ENCODE measurements around the gene SPAG4.

The SPAG4 gene

GRCh38 chr20:35643045-35643444, 27.4 kb downstream of the SPAG4 start:
- Histone ChIP-seq H3K9ac (ENCODE audit: low read depth, low read length) (no peak overlapping the region), H3K27me3 (ENCODE audit: control insufficient read depth, insufficient read depth, low read length) (no peaks in the 10 kb centered on the region), H3K9me3 (ENCODE audit: control insufficient read depth, insufficient read depth, low read length) (no peaks in the 10 kb centered on the region), H3K27ac (ENCODE audit: low read depth, low read length) (no peak overlapping the region), H3K4me1 (ENCODE audit: control insufficient read depth, insufficient read depth, low read length) (peaks cover 17% of the 10 kb centered on the region), H3K36me3 (ENCODE audit: control insufficient read depth, insufficient read depth, low read length) (peaks cover 2% of the 10 kb centered on the region; the same call in 1 of the 2 replicates), H3K4me3 (ENCODE audit: low read depth, low read length) (no peak overlapping the region)

- Histone ChIP-seq H3K9ac (ENCODE audit: low read depth, low read length) (no peak overlapping the region), H3K9me3 (ENCODE audit: control insufficient read depth, insufficient read depth, low read length) (no peaks in the 10 kb centered on the region), H3K36me3 (ENCODE audit: control insufficient read depth, insufficient read depth, low read length) (peaks cover 7% of the 10 kb centered on the region; the same call in 1 of the 2 replicates), H3K4me1 (ENCODE audit: control insufficient read depth, insufficient read depth, low read length) (peaks cover 13% of the 10 kb centered on the region), H3K4me3 (ENCODE audit: low read depth, low read length) (no peak overlapping the region), H3K27me3 (ENCODE audit: control insufficient read depth, insufficient read depth, low read length) (no peaks in the 10 kb centered on the region), H3K27ac (ENCODE audit: low read depth, low read length) (no peak overlapping the region)
Observed at GRCh38 chr20:35644806-35645205, 29.2 kb downstream of the SPAG4 start.

GRCh38 chr20:35648836-35649235, 33.2 kb downstream of the SPAG4 start:
- Histone ChIP-seq H3K36me3 (ENCODE audit: control insufficient read depth, insufficient read depth, low read length) (peaks cover 40% of the 10 kb centered on the region), H3K9me3 (ENCODE audit: control insufficient read depth, insufficient read depth, low read length) (no peaks in the 10 kb centered on the region), H3K27ac (ENCODE audit: low read depth, low read length) (no peak overlapping the region), H3K4me1 (ENCODE audit: control insufficient read depth, insufficient read depth, low read length) (no peaks in the 10 kb centered on the region), H3K4me3 (ENCODE audit: low read depth, low read length) (no peak overlapping the region), H3K27me3 (ENCODE audit: control insufficient read depth, insufficient read depth, low read length) (no peaks in the 10 kb centered on the region), H3K9ac (ENCODE audit: low read depth, low read length) (no peak overlapping the region)

GRCh38 chr20:35650632-35651031, 35.0 kb downstream of the SPAG4 start:
- H3K27me3 ChIP-seq (ENCODE audit: control insufficient read depth, insufficient read depth, low read length), result no peaks in the 10 kb centered on the region
- H3K27ac ChIP-seq (ENCODE audit: low read depth, low read length), result no peak overlapping the region
- H3K4me3 ChIP-seq (ENCODE audit: low read depth, low read length), result no peak overlapping the region
- peaks cover 58% of the 10 kb centered on the region for H3K36me3 ChIP-seq (ENCODE audit: control insufficient read depth, insufficient read depth, low read length)
- no peaks in the 10 kb centered on the region for H3K4me1 ChIP-seq (ENCODE audit: control insufficient read depth, insufficient read depth, low read length)
- H3K9me3 ChIP-seq (ENCODE audit: control insufficient read depth, insufficient read depth, low read length), result no peaks in the 10 kb centered on the region
- H3K9ac ChIP-seq (ENCODE audit: low read depth, low read length), result no peak overlapping the region

- Histone ChIP-seq H3K4me1 (ENCODE audit: control insufficient read depth, insufficient read depth, low read length) (no peaks in the 10 kb centered on the region), H3K9ac (ENCODE audit: low read depth, low read length) (no peak overlapping the region), H3K27ac (ENCODE audit: low read depth, low read length) (no peak overlapping the region), H3K9me3 (ENCODE audit: control insufficient read depth, insufficient read depth, low read length) (no peaks in the 10 kb centered on the region), H3K36me3 (ENCODE audit: control insufficient read depth, insufficient read depth, low read length) (peaks cover 59% of the 10 kb centered on the region), H3K4me3 (ENCODE audit: low read depth, low read length) (no peak overlapping the region), H3K27me3 (ENCODE audit: control insufficient read depth, insufficient read depth, low read length) (no peaks in the 10 kb centered on the region)
Observed at GRCh38 chr20:35651958-35652357, 36.3 kb downstream of the SPAG4 start.

GRCh38 chr20:35652641-35653429, 37.2 kb downstream of the SPAG4 start:
- no peaks in the 10 kb centered on the region for H3K4me1 ChIP-seq (ENCODE audit: control insufficient read depth, insufficient read depth, low read length)
- no peak overlapping the region for H3K27ac ChIP-seq (ENCODE audit: low read depth, low read length)
- no peaks in the 10 kb centered on the region for H3K9me3 ChIP-seq (ENCODE audit: control insufficient read depth, insufficient read depth, low read length)
- H3K27me3 ChIP-seq (ENCODE audit: control insufficient read depth, insufficient read depth, low read length), result no peaks in the 10 kb centered on the region
- no peak overlapping the region for H3K4me3 ChIP-seq (ENCODE audit: low read depth, low read length)
- no peak overlapping the region for H3K9ac ChIP-seq (ENCODE audit: low read depth, low read length)
- H3K36me3 ChIP-seq (ENCODE audit: control insufficient read depth, insufficient read depth, low read length), result peaks cover 59% of the 10 kb centered on the region

- H3K27me3 ChIP-seq (ENCODE audit: control insufficient read depth, insufficient read depth, low read length), result no peaks in the 10 kb centered on the region
- H3K4me3 ChIP-seq (ENCODE audit: low read depth, low read length), result no peak overlapping the region
- no peaks in the 10 kb centered on the region for H3K4me1 ChIP-seq (ENCODE audit: control insufficient read depth, insufficient read depth, low read length)
- peaks cover 55% of the 10 kb centered on the region for H3K36me3 ChIP-seq (ENCODE audit: control insufficient read depth, insufficient read depth, low read length)
- no peak overlapping the region for H3K27ac ChIP-seq (ENCODE audit: low read depth, low read length)
- no peaks in the 10 kb centered on the region for H3K9me3 ChIP-seq (ENCODE audit: control insufficient read depth, insufficient read depth, low read length)
- no peak overlapping the region for H3K9ac ChIP-seq (ENCODE audit: low read depth, low read length)
Observed at GRCh38 chr20:35653430-35653734, 37.8 kb downstream of the SPAG4 start.

- no peak overlapping the region for H3K9ac ChIP-seq (ENCODE audit: low read depth, low read length)
- H3K9me3 ChIP-seq (ENCODE audit: control insufficient read depth, insufficient read depth, low read length), result no peaks in the 10 kb centered on the region
- H3K4me1 ChIP-seq (ENCODE audit: control insufficient read depth, insufficient read depth, low read length), result no peaks in the 10 kb centered on the region
- no peak overlapping the region for H3K4me3 ChIP-seq (ENCODE audit: low read depth, low read length)
- no peaks in the 10 kb centered on the region for H3K27me3 ChIP-seq (ENCODE audit: control insufficient read depth, insufficient read depth, low read length)
- no peak overlapping the region for H3K27ac ChIP-seq (ENCODE audit: low read depth, low read length)
- peaks cover 55% of the 10 kb centered on the region for H3K36me3 ChIP-seq (ENCODE audit: control insufficient read depth, insufficient read depth, low read length)
Observed at GRCh38 chr20:35653893-35654292, 38.3 kb downstream of the SPAG4 start.

- H3K27me3 ChIP-seq (ENCODE audit: control insufficient read depth, insufficient read depth, low read length), result no peaks in the 10 kb centered on the region
- peaks cover 52% of the 10 kb centered on the region for H3K36me3 ChIP-seq (ENCODE audit: control insufficient read depth, insufficient read depth, low read length)
- H3K4me1 ChIP-seq (ENCODE audit: control insufficient read depth, insufficient read depth, low read length), result no peaks in the 10 kb centered on the region; the same call in 1 of the 2 replicates
- no peaks in the 10 kb centered on the region for H3K9me3 ChIP-seq (ENCODE audit: control insufficient read depth, insufficient read depth, low read length)
- H3K4me3 ChIP-seq (ENCODE audit: low read depth, low read length), result no peak overlapping the region
- H3K9ac ChIP-seq (ENCODE audit: low read depth, low read length), result no peak overlapping the region
- no peak overlapping the region for H3K27ac ChIP-seq (ENCODE audit: low read depth, low read length)
Observed at GRCh38 chr20:35654415-35654814, 38.8 kb downstream of the SPAG4 start.

GRCh38 chr20:35657271-35657670, 41.6 kb downstream of the SPAG4 start:
- H3K9me3 ChIP-seq (ENCODE audit: control insufficient read depth, insufficient read depth, low read length), result no peaks in the 10 kb centered on the region
- H3K36me3 ChIP-seq (ENCODE audit: control insufficient read depth, insufficient read depth, low read length), result peaks cover 33% of the 10 kb centered on the region
- no peak overlapping the region for H3K4me3 ChIP-seq (ENCODE audit: low read depth, low read length)
- H3K9ac ChIP-seq (ENCODE audit: low read depth, low read length), result no peak overlapping the region
- no peak overlapping the region for H3K27ac ChIP-seq (ENCODE audit: low read depth, low read length)
- peaks cover 24% of the 10 kb centered on the region for H3K4me1 ChIP-seq (ENCODE audit: control insufficient read depth, insufficient read depth, low read length)
- no peaks in the 10 kb centered on the region for H3K27me3 ChIP-seq (ENCODE audit: control insufficient read depth, insufficient read depth, low read length)

GRCh38 chr20:35660122-35660937, 44.7 kb downstream of the SPAG4 start:
- Histone ChIP-seq H3K27ac (ENCODE audit: low read depth, low read length) (no peak overlapping the region), H3K9me3 (ENCODE audit: control insufficient read depth, insufficient read depth, low read length) (no peaks in the 10 kb centered on the region), H3K9ac (ENCODE audit: low read depth, low read length) (no peak overlapping the region), H3K36me3 (ENCODE audit: control insufficient read depth, insufficient read depth, low read length) (peaks cover 5% of the 10 kb centered on the region), H3K4me1 (ENCODE audit: control insufficient read depth, insufficient read depth, low read length) (peaks cover 31% of the 10 kb centered on the region), H3K27me3 (ENCODE audit: control insufficient read depth, insufficient read depth, low read length) (no peaks in the 10 kb centered on the region), H3K4me3 (ENCODE audit: low read depth, low read length) (0 out of 2 replicates have a peak overlapping the region, but pooled peaks have one; percentile 7)

Measured in HUES48 (cell line).